AG10803 (cell line): ENCODE data around the gene ANO7.

ENCODE experiments used
- DNase-seq: peaks from one replicate; pipeline ENCODE4 v3.0.0; 2010; ENCODE audit warnings: low read depth
- H3K4me3 ChIP-seq: 2 replicates; pipeline ENCODE4 v1.5.1; 2011; ENCODE audit warnings: mild to moderate bottlenecking, low read length, control low read depth
- CTCF ChIP-seq: conservative IDR thresholded peaks from 2 replicates; pipeline ENCODE4 v1.5.1; 2011; ENCODE audit warnings: mild to moderate bottlenecking, low read length, control low read depth, inconsistent platforms

ANO7 gene

GRCh38 chr2:241188361-241189092 is at the start of gene ANO7:
Gene ANO7, plus strand, starts transcription at chr2:241188677. Its CDS starts 1,387 bp downstream, at chr2:241190064.
- no peak for DNase-seq
- no peak within 1 kb of the TSS for H3K4me3 ChIP-seq
- TF ChIP-seq CTCF: no peak

GRCh38 chr2:241139531-241140444 is 48.7 kb upstream of the ANO7 start:
- TF ChIP-seq CTCF: no peak
- no peak for DNase-seq
- H3K4me3 ChIP-seq: no peak overlapping the region

- H3K4me3 ChIP-seq: no peak overlapping the region
- DNase-seq: no peak
- TF ChIP-seq CTCF: no peak
Observed at GRCh38 chr2:241140445-241140840, 48.0 kb upstream of the ANO7 start.

DNA sequence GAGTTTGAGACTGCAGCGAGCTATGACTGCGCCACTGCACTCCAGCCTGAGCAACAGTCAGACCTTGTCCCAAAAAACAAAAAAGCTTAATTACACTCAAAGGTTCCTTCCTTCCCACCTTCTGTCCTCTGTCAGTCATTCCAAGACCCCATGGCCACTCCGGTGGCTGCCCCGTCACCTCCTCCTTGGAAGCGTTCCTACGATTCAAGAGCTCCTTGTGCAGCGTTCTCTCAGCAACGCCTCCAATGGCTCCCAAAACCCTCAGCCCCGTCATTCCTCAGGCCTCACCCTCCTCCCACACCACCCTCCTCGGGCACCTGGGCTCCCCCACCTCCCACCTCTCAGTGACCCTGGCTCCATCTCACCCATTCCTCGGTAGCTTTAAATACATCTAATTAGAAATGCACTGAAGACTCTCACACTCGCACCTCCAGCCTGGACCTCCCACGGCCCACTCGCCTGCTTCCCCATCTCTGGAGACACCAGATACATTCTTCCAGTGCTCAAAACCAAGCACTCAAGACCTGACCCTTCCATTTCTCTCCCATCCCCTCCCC is 47.2 kb upstream of the ANO7 start:
- no peak overlapping the region for H3K4me3 ChIP-seq
- no peak for DNase-seq
- TF ChIP-seq CTCF: no peak

GRCh38 chr2:241142063-241142462 is 46.4 kb upstream of the ANO7 start:
- DNase-seq: no peak
- TF ChIP-seq CTCF: no peak
- H3K4me3 ChIP-seq: no peak overlapping the region

- DNase-seq: no peak
- TF ChIP-seq CTCF: no peak
- H3K4me3 ChIP-seq: no peak overlapping the region
Observed at GRCh38 chr2:241142593-241142992, 45.9 kb upstream of the ANO7 start.
